ENCODE results near the gene PIK3R3. TPM values are rescaled to one million over a fixed set of nuclear protein-coding genes. Genes with fewer than 3 reads are reported as not detected.

Gene PIK3R3
- total RNA-seq, 1 experiment from 2014 or later = 12.4 TPM

DNA sequence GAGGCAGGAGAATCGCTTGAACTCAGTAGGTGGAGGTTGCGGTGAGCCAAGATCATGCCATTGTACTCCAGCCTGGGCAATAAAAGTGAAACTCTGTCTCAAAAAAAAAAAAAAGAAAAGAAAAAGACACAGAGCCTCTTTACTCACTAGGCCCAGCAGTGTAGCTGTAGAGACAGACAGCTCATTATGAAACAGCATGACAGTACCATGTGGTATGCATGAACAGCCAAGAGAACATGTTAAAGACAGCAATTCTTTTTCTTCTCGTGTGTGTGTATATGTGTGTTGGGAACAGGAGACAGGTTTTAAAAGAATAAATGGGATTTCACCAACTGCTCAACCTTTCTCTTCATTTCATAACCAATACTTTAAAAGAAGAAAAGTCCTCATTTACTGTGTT is 118.8 kb downstream of the PIK3R3 start:
- Histone ChIP-seq H3K79me1 (ENCODE audit: insufficient read depth, low read depth, low read length, poor library complexity, severe bottlenecking) (no peaks in the 10 kb centered on the region), H2AK5ac (ENCODE audit: insufficient read length, low read length) (no peak overlapping the region), H3T11ph (ENCODE audit: low read length) (no peak overlapping the region), H3K4me2 (ENCODE audit: insufficient read depth, insufficient read length, low read length) (no peak overlapping the region), H3K23ac (ENCODE audit: insufficient read length, low read depth, low read length) (no peak overlapping the region), H2BK120ac (ENCODE audit: low read depth, low read length, poor library complexity, severe bottlenecking) (no peak overlapping the region), H2BK5ac (ENCODE audit: insufficient read length, low read length) (no peak overlapping the region), H3K4ac (ENCODE audit: low read depth, low read length) (no peak overlapping the region), H4K8ac (replicated peaks; ENCODE audit: insufficient read length, low read depth, low read length) (no peak overlapping the region), H3K9me3 (ENCODE audit: control insufficient read depth, low read depth, low read length) (no peaks in the 10 kb centered on the region), H3K14ac (ENCODE audit: insufficient read depth, low read length) (no peak overlapping the region), H3K79me2 (ENCODE audit: insufficient read depth, low read length) (no peaks in the 10 kb centered on the region), H2BK12ac (ENCODE audit: insufficient read length, low read depth, low read length) (no peak overlapping the region), H3K4me1 (ENCODE audit: insufficient read depth, low read length) (no peaks in the 10 kb centered on the region), H2BK15ac (ENCODE audit: low read depth, low read length) (no peak overlapping the region), H3K56ac (ENCODE audit: insufficient read length, low read depth, low read length) (no peak overlapping the region), H2AFZ (ENCODE audit: low read length) (no peak overlapping the region), H3K23me2 (ENCODE audit: insufficient read length, low read depth, low read length, poor library complexity, severe bottlenecking) (no peaks in the 10 kb centered on the region), H3K9ac (ENCODE audit: extremely low read depth, insufficient read length, low read length) (no peak overlapping the region), H3K27me3 (ENCODE audit: insufficient read depth, low read length) (no peaks in the 10 kb centered on the region), H4K91ac (ENCODE audit: insufficient read length, low read depth, low read length) (no peak overlapping the region), H3K18ac (ENCODE audit: insufficient read length, low read depth, low read length) (no peak overlapping the region), H3K27ac (ENCODE audit: insufficient read length, low read depth, low read length) (no peak overlapping the region), H4K5ac (ENCODE audit: insufficient read length, low read depth, low read length) (no peak overlapping the region), H4K20me1 (ENCODE audit: control insufficient read depth, insufficient read depth, insufficient read length) (no peaks in the 10 kb centered on the region), H2BK20ac (ENCODE audit: low read depth, low read length, poor library complexity, severe bottlenecking) (no peak overlapping the region)
- Mint-ChIP-seq H3K27me3 (ENCODE audit: low read depth) (no peaks in the 10 kb centered on the region), H3K4me3 (no peak overlapping the region), H3K27ac (no peak overlapping the region), H3K9me3 (peaks cover 0 to 3% of the 10 kb centered on the region in 2 experiments; a peak in 3 of 5 replicates), H3K4me1 (no peaks in the 10 kb centered on the region), H3K36me3 (ENCODE audit: insufficient read depth in 1 of 3, low read depth in 3 of 3) (peaks cover 30 to 47% (median 35%) of the 10 kb centered on the region in 3 experiments)
- no peak for DNase-seq
- no peak for TF ChIP-seq CTCF (conservative IDR thresholded peaks at IDR 0.05)
- WGBS (ENCODE audit: extremely low coverage, insufficient read length, low lambda C conversion rate) = no CpG with 5 or more reads among the region's 3 CpGs

Data from H9 (cell line).